ENCODE results near the gene GOLGA8O. TPM values are rescaled to one million over a fixed set of nuclear protein-coding genes. Genes with fewer than 3 reads are reported as not detected.

GOLGA8O gene
- total and polyA plus RNA-seq, 2 of the 13 experiments (the other 11 are each of a cell fraction or from before 2014, with no cell fraction given) = 0.04 TPM; not detected in 1

Small RNA genes within 50 kb of the gene (small RNA-seq; reads per million reads assigned to genes)
- gene AC135983.5 (ENCODE audit: insufficient read depth in 2 of 3, insufficient read length in 3 of 3, low read depth in 2 of 3, low replicate concordance in 1 of 3) (0 reads per million in 3 experiments), gene RF00096 (ENCODE audit: insufficient read depth in 2 of 3, insufficient read length in 3 of 3, low read depth in 2 of 3, low replicate concordance in 1 of 3) (0.98 to 5.5 (median 1.9) reads per million in 3 experiments), gene RN7SL539P (ENCODE audit: insufficient read depth in 2 of 3, insufficient read length in 3 of 3, low read depth in 2 of 3, low replicate concordance in 1 of 3) (0 reads per million in 3 experiments)

Other genes with a start within 250 kb of the GOLGA8O start
- gene GOLGA8K, start 52.3 kb downstream of the GOLGA8O start, total RNA-seq (2016; rRNA removed; fragmentation: Illumina TruSeq; extraction: Trizol) = not detected in 2 replicates
- gene GOLGA8K, start 52.3 kb downstream of the GOLGA8O start, polyA plus RNA-seq (2011; rRNA removed) = 0.08 and 0.12 TPM in 2 replicates
- gene GOLGA8N, start 137.8 kb upstream of the GOLGA8O start, total RNA-seq (2016; rRNA removed; fragmentation: Illumina TruSeq; extraction: Trizol) = 0.49 and 0.66 TPM in 2 replicates
- gene GOLGA8N, start 137.8 kb upstream of the GOLGA8O start, polyA plus RNA-seq (2011; rRNA removed) = 1.6 and 2.1 TPM in 2 replicates
- gene ARHGAP11A, start 159.9 kb upstream of the GOLGA8O start, total RNA-seq (2016; rRNA removed; fragmentation: Illumina TruSeq; extraction: Trizol) = 46.3 and 59.2 TPM in 2 replicates
- 3.2 and 5.1 TPM in 2 replicates for gene ARHGAP11A, start 159.9 kb upstream of the GOLGA8O start, polyA plus RNA-seq (2011; rRNA removed)
- gene SCG5, start 186.1 kb upstream of the GOLGA8O start, total RNA-seq (2016; rRNA removed; fragmentation: Illumina TruSeq; extraction: Trizol) = 2.4 and 3.5 TPM in 2 replicates
- gene SCG5, start 186.1 kb upstream of the GOLGA8O start, polyA plus RNA-seq (2011; rRNA removed) = 2.3 and 2.6 TPM in 2 replicates